ENCODE measurements around the gene BATF. TPM values are rescaled to one million over a fixed set of nuclear protein-coding genes. Genes with fewer than 3 reads are reported as not detected.

BATF gene
- total RNA-seq, 1 experiment from 2014 or later: not detected

DNA sequence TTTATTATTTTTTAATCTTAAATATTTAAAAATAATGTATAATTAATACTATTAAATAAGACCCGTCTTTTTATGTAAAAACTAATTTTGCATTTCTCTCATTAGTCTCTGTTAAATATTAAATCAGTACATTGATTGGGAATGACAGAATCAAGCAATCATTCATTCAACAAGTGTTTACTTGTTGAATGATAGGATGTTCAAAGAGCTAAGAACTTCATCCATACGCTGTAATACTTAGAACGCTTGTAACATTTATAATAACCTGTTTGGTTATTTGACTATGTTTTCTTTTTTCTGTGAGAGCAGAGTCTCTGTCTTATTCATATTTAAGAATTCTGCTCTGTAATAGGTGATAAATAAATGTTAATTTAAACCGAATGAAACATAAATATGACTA is 2.9 kb upstream of the BATF start:
- H3K9me3 ChIP-seq (ENCODE audit: control insufficient read depth, insufficient read depth, low read depth, low read length): no peaks in the 10 kb centered on the region
- in situ Hi-C loops (cut with HindIII; ENCODE audit: low pct_unique_long_range_greater_than_20kb, low sequenced_read_pairs): no loop called here
- no peaks in the 10 kb centered on the region for H3K27me3 ChIP-seq (ENCODE audit: control insufficient read depth, insufficient read depth, low read length)
- no peaks in the 10 kb centered on the region for H3K4me1 ChIP-seq (ENCODE audit: control insufficient read depth, insufficient read depth, low read length)
- TF ChIP-seq, protein P1, sequence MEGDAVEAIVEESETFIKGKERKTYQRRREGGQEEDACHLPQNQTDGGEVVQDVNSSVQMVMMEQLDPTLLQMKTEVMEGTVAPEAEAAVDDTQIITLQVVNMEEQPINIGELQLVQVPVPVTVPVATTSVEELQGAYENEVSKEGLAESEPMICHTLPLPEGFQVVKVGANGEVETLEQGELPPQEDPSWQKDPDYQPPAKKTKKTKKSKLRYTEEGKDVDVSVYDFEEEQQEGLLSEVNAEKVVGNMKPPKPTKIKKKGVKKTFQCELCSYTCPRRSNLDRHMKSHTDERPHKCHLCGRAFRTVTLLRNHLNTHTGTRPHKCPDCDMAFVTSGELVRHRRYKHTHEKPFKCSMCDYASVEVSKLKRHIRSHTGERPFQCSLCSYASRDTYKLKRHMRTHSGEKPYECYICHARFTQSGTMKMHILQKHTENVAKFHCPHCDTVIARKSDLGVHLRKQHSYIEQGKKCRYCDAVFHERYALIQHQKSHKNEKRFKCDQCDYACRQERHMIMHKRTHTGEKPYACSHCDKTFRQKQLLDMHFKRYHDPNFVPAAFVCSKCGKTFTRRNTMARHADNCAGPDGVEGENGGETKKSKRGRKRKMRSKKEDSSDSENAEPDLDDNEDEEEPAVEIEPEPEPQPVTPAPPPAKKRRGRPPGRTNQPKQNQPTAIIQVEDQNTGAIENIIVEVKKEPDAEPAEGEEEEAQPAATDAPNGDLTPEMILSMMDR (IDR thresholded peaks at IDR 0.05): no peak
- TF ChIP-seq POLR2AphosphoS5 (IDR thresholded peaks at IDR 0.05; ENCODE audit: low read depth, low read length) (no peak), TCF7L2 (IDR thresholded peaks at IDR 0.05; ENCODE audit: low read depth, low read length) (no peak), SIN3A (IDR thresholded peaks at IDR 0.05; ENCODE audit: borderline replicate concordance, insufficient read depth, low read depth, low read length) (no peak)
- TF ChIP-seq, protein P2, sequence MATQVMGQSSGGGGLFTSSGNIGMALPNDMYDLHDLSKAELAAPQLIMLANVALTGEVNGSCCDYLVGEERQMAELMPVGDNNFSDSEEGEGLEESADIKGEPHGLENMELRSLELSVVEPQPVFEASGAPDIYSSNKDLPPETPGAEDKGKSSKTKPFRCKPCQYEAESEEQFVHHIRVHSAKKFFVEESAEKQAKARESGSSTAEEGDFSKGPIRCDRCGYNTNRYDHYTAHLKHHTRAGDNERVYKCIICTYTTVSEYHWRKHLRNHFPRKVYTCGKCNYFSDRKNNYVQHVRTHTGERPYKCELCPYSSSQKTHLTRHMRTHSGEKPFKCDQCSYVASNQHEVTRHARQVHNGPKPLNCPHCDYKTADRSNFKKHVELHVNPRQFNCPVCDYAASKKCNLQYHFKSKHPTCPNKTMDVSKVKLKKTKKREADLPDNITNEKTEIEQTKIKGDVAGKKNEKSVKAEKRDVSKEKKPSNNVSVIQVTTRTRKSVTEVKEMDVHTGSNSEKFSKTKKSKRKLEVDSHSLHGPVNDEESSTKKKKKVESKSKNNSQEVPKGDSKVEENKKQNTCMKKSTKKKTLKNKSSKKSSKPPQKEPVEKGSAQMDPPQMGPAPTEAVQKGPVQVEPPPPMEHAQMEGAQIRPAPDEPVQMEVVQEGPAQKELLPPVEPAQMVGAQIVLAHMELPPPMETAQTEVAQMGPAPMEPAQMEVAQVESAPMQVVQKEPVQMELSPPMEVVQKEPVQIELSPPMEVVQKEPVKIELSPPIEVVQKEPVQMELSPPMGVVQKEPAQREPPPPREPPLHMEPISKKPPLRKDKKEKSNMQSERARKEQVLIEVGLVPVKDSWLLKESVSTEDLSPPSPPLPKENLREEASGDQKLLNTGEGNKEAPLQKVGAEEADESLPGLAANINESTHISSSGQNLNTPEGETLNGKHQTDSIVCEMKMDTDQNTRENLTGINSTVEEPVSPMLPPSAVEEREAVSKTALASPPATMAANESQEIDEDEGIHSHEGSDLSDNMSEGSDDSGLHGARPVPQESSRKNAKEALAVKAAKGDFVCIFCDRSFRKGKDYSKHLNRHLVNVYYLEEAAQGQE (IDR thresholded peaks at IDR 0.05; ENCODE audit: insufficient read depth in 1 of 2, low read depth in 2 of 2, low read length in 1 of 2): no peak
- H3K4me3 ChIP-seq (ENCODE audit: low read depth in 2 of 2, low read length in 2 of 2): no peak overlapping the region
- intact Hi-C loops (cut with micrococcal nuclease; ENCODE audit: unreplicated experiment): no loop called here
- no peaks in the 10 kb centered on the region for H3K36me3 ChIP-seq (ENCODE audit: control insufficient read depth, insufficient read depth, low read length)
- POLR2A ChIA-PET: interaction anchor here (0.7 kb wide), 1 partner anchor 518 kb away, joined by 3 read pairs; no protein-coding TSS in a partner anchor
- no peak for ATAC-seq
- no peak overlapping the region for H3K27ac ChIP-seq (ENCODE audit: low read length)
- CTCF ChIA-PET: no interaction called here
- no TSS peak for BruUV-seq (replicated peaks)
- no peak for DNase-seq (ENCODE audit: low read depth, low spot score)

DNA sequence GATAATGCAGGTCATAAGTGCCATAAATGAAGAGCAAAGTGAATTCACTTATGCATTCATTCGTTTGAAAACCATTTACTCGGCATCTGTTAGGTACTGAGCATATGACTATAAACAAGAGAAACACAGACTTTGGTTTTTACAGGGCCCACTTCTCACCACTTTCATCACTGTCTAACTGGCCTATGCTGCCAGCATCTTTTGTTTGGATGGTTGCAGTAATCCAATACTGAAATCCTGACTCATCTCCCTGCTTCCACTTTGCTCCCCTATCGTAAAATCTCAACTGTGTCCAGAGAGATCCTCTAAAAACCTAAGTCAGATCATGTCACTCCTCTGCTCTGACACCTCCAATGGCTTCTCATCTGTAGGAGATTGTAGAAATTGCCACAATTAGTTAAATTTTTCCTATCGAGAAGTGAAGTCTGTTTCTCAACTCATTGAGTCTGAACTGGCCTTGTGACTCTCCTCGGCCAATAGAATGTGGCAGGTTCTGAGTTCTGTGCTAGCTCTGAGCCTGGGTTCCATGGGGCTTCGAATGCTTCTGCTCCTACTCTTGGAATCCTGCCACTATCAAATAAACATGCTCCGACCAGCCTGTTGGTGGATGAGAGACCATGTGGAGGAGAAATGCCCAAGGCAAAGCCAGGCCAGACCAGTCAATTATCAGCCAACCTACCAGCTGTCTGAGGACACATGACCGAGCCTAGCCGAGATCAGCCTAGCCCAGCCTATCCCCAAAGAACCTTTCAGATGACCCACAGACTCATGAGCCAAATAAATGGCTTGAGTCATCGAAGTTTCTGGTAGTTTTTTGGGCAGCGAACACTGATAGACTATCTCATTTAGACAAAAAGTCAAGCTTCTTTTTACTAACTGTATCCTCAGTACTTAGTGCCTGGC is 2.2 kb upstream of the BATF start:
- H3K27me3 ChIP-seq (ENCODE audit: control insufficient read depth, insufficient read depth, low read length): no peaks in the 10 kb centered on the region
- intact Hi-C loops (cut with micrococcal nuclease; ENCODE audit: unreplicated experiment): no loop called here
- H3K4me3 ChIP-seq (ENCODE audit: low read depth in 2 of 2, low read length in 2 of 2): no peak overlapping the region
- no TSS peak for BruUV-seq (replicated peaks)
- no peak for ATAC-seq
- H3K4me1 ChIP-seq (ENCODE audit: control insufficient read depth, insufficient read depth, low read length): no peaks in the 10 kb centered on the region
- no peak overlapping the region for H3K27ac ChIP-seq (ENCODE audit: low read length)
- TF ChIP-seq SIN3A (IDR thresholded peaks at IDR 0.05; ENCODE audit: borderline replicate concordance, insufficient read depth, low read depth, low read length): no peak
- TF ChIP-seq, protein P1 (IDR thresholded peaks at IDR 0.05): no peak
- POLR2A ChIA-PET: no interaction called here
- H3K36me3 ChIP-seq (ENCODE audit: control insufficient read depth, insufficient read depth, low read length): no peaks in the 10 kb centered on the region
- in situ Hi-C loops (cut with HindIII; ENCODE audit: low pct_unique_long_range_greater_than_20kb, low sequenced_read_pairs): no loop called here
- no peak for DNase-seq (ENCODE audit: low read depth, low spot score)
- no peaks in the 10 kb centered on the region for H3K9me3 ChIP-seq (ENCODE audit: control insufficient read depth, insufficient read depth, low read depth, low read length)
- CTCF ChIA-PET: no interaction called here
